ENCODE data around the gene SLC25A22.

- TF ChIP-seq, protein P1, sequence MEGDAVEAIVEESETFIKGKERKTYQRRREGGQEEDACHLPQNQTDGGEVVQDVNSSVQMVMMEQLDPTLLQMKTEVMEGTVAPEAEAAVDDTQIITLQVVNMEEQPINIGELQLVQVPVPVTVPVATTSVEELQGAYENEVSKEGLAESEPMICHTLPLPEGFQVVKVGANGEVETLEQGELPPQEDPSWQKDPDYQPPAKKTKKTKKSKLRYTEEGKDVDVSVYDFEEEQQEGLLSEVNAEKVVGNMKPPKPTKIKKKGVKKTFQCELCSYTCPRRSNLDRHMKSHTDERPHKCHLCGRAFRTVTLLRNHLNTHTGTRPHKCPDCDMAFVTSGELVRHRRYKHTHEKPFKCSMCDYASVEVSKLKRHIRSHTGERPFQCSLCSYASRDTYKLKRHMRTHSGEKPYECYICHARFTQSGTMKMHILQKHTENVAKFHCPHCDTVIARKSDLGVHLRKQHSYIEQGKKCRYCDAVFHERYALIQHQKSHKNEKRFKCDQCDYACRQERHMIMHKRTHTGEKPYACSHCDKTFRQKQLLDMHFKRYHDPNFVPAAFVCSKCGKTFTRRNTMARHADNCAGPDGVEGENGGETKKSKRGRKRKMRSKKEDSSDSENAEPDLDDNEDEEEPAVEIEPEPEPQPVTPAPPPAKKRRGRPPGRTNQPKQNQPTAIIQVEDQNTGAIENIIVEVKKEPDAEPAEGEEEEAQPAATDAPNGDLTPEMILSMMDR (IDR thresholded peaks at IDR 0.05) = peak in 1 of 4 donors; percentile 36
- peak; percentile 89 for TF ChIP-seq POLR2A (IDR thresholded peaks at IDR 0.05)
These were observed 21.2 kb upstream of the SLC25A22 start for GRCh38 chr11:819129-819931.
